GM21360 (cell line): ENCODE measurements around the gene PLA2G4E.

Experiments used
- ATAC-seq: cut with Tn5 transposase; IDR thresholded peaks from one replicate; pipeline ENCODE4 v1.9.1; 2021; ENCODE audit warnings: mild to moderate bottlenecking, moderate library complexity; ENCODE audit not compliant: unreplicated experiment

PLA2G4E gene

GRCh38 chr15:41957021-41957897 lies 63.6 kb downstream of the PLA2G4E start:
- ATAC-seq, result no peak

DNA sequence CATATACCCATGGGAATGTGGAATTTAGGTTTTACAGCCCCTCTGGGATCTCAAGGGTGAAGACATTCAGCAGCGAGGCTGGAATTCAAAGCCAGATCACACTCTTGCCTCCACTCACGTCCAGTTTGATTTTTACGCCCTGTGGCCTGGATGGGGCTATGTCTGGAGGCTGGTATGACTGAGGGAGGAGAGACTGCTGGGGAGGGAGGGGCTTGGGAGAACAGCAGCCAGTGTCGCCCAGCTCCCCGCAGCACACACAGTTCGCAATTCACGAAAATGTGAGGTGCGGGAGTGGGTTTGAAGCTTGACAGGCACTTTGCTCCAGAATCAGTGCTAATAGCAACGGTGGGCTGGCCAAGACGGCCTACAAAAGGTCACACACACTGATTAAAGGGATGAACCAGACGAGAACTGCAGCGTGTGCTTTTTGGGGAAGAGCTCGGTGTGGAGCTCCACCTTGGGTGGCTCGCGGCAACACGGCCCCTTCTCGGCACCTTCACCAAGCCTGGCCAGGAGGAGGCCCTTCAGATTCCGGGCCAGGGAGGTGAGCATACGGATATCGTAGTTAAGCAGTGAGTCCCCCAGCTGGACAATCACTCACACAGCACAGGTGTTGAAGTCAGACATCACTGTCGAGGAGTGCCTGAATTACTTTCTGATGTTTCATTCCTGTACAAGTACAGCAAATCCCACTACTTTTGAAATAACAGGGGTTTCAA lies 64.9 kb downstream of the PLA2G4E start:
- no peak for ATAC-seq

DNA sequence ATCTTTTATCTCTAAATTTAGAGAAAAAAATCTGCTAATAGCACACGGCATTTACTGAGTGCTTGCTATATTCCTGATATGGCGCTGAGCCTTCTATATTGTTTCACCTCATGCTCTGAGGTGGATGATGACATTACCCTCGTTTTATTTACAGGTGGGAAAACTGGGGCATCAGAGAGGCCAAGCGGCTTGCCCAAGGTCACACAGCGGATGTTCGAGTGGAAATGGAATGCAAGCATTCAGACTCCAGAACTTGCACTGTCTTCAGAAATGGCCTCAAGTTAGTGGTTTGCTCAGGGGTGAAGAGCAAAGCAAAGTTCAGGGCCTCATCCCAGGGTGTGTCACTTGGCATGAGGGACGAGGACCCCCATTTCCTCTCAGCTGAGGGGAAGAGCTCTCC lies 65.7 kb downstream of the PLA2G4E start:
- no peak for ATAC-seq

- ATAC-seq, result no peak
Observed at GRCh38 chr15:41954036-41954435, 66.8 kb downstream of the PLA2G4E start.

GRCh38 chr15:41952013-41952563 lies 68.8 kb downstream of the PLA2G4E start:
- no peak for ATAC-seq

GRCh38 chr15:41951571-41951970 lies 69.3 kb downstream of the PLA2G4E start:
- no peak for ATAC-seq

- no peak for ATAC-seq
Observed at GRCh38 chr15:41950489-41950888, 70.4 kb downstream of the PLA2G4E start.

- ATAC-seq, result no peak
Observed at GRCh38 chr15:41950127-41950483, 70.7 kb downstream of the PLA2G4E start.

DNA sequence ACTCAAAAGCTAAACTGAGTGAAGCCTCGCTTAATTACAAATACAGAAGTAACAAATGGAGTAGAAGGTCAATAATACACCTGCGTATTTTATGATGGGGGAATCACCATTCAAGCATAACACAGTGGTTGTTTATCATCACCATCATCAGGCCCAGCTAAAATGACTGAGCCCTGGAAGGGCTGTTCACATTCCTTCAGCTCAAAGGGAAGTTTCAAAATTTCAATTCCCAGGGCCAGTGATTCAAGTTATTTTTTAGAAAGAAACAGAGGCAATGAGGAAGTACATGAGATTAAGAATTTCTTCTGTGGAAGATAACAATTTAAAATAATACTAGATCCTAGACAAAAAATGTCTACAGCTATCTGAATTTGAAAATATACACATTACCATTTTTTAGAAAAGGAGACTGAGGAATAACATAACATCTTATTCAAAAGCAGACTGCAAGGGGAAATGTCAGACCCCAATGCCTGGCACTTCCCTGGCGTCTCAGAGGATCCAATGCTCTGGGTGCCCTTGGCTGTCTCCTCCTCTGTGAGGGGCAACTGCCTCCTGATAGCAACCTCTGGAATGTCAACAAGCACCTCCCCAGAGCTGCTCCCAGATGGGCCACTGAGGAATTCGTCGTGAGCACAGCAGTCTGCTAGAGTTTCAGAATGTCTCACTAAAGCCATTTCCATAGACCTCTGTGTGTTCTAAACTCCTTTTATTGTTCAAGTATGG lies 71.3 kb downstream of the PLA2G4E start:
- no peak for ATAC-seq

DNA sequence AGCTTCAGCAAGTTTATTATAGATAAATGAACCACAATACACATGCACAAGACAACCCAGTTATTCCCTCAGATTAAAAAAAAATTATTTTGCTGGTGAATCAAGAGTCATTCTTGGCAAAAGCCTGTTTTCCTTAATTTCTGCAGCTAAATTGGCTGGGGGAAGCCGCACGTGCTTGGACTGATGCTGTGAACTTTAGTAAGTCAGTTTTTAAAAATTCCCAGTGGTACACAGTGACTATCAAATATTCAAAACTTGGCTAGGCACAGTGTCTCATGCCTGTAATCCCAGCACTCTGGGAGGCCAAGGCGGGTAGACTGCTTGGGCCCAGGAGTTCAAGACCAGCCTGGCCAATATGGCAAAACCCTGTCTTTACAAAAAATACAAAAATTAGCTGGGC lies 72.4 kb downstream of the PLA2G4E start:
- no peak for ATAC-seq

DNA sequence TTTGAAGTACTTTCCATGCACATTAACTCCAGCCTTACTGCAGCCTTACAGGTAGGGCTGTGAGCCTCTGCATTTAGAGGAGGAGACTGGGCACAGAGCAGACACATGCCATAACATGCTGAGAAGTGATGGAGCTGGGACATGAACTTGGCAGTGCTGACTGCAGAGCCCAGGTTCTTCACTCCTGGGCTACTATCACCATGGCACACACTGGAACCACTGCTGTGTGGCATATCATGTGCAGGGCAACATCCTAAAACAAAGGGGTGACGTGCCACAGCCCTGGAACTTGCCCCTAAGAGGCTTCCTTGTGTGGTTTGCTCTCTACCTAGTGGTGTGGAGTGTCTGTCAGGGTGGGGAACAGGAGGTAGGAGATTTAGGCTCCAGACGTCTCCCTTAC lies 73.9 kb downstream of the PLA2G4E start:
- no peak for ATAC-seq

DNA sequence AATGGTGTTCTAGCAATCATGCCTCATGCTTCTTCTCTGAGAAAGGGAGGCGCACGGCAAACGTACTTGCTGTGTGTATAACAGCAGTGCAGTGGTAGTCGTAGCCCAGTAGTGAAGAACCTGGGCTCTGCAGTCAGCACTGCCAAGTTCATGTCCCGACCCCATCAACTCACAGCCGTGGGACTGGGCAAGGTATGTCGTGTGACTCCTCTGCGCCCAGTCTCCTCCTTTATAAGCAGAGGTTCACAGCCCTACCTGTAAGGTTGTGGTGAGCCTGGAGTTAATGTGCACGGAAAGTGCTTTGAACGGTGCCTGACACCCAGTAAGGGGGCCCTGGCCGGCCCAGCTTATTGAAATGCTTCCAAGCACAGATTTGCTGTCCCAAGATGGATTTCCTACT lies 75.1 kb downstream of the PLA2G4E start:
- no peak for ATAC-seq

DNA sequence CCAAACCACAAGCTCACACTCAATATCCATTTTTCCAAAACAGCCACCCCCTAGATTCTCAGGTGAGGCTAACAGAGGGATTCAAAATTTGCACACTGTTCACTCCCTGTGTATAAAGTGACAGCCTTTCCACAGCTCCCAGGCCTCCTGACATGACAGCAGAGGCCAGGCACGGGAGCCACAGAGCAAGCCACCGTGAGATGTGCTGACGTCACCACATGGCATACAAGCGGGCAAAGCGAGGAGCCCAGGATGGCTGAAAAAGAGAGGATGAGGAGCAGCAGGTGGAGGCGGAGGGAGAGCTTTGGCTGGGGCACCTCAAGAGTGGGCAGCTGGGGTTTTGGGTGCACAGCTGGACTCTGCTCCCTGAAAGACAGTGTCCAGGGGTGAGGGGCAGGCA lies 75.6 kb downstream of the PLA2G4E start:
- no peak for ATAC-seq

GRCh38 chr15:41944313-41944940 lies 76.4 kb downstream of the PLA2G4E start:
- ATAC-seq, result no peak

GRCh38 chr15:41943543-41944312 lies 77.1 kb downstream of the PLA2G4E start:
- no peak for ATAC-seq

GRCh38 chr15:41942886-41943285 lies 78.0 kb downstream of the PLA2G4E start:
- ATAC-seq, result no peak

GRCh38 chr15:41941644-41942415 lies 79.0 kb downstream of the PLA2G4E start:
- ATAC-seq, result no peak

GRCh38 chr15:41940441-41940857 lies 80.4 kb downstream of the PLA2G4E start:
- ATAC-seq, result no peak

GRCh38 chr15:41939986-41940385 lies 80.9 kb downstream of the PLA2G4E start:
- no peak for ATAC-seq
